Measurements from ENCODE around the gene TNS1. TPM values are rescaled to one million over a fixed set of nuclear protein-coding genes. Genes with fewer than 3 reads are reported as not detected.

Gene TNS1
- total RNA-seq, 1 donor from 2014 or later, result 219 TPM

GRCh38 chr2:217830061-217830460, 172.7 kb downstream of the TNS1 start:
- Histone ChIP-seq H3K9ac (ENCODE audit: low read length) (no peak overlapping the region), H3K36me3 (ENCODE audit: insufficient read depth, low read length) (peaks cover 48% of the 10 kb centered on the region), H3K79me2 (ENCODE audit: insufficient read depth, low read length) (peaks cover 16% of the 10 kb centered on the region), H4K20me1 (ENCODE audit: insufficient read depth, low read length) (peaks cover 79% of the 10 kb centered on the region), H3K27me3 (ENCODE audit: insufficient read depth, low read length) (no peaks in the 10 kb centered on the region), H3K27ac (ENCODE audit: low read depth, low read length) (no peak overlapping the region), H3K4me1 (ENCODE audit: insufficient read depth, low read length) (no peaks in the 10 kb centered on the region), H2AFZ (ENCODE audit: low read depth, low read length) (no peak overlapping the region), H3K4me3 (ENCODE audit: insufficient read depth, low read depth, low read length) (no peak overlapping the region), H3K9me3 (ENCODE audit: insufficient read depth, low read depth, low read length) (no peaks in the 10 kb centered on the region), H3K4me2 (ENCODE audit: low read length) (no peak overlapping the region)
- H3K9me3 Mint-ChIP-seq (ENCODE audit: unreplicated experiment), result no peaks in the 10 kb centered on the region
- FAIRE-seq (no peak), DNase-seq (ENCODE audit: low read depth) (no peak)
- peaks cover 45% of the 10 kb centered on the region for H3K36me3 Mint-ChIP-seq (ENCODE audit: low read depth, unreplicated experiment)
- TF ChIP-seq EZH2 (IDR thresholded peaks at IDR 0.05; ENCODE audit: insufficient read depth, low read length) (no peak), CTCF (IDR thresholded peaks at IDR 0.05; ENCODE audit: insufficient read depth, low read depth, low read length) (no peak)
- H3K27ac Mint-ChIP-seq (ENCODE audit: unreplicated experiment), result no peak overlapping the region
- H3K4me1 Mint-ChIP-seq (ENCODE audit: low read depth, unreplicated experiment), result peaks cover 14% of the 10 kb centered on the region
- no peak overlapping the region for H3K4me3 Mint-ChIP-seq (ENCODE audit: unreplicated experiment)
- H3K27me3 Mint-ChIP-seq (ENCODE audit: low read depth, unreplicated experiment), result no peaks in the 10 kb centered on the region

- Histone ChIP-seq H3K9ac (ENCODE audit: low read length) (no peak overlapping the region), H3K79me2 (ENCODE audit: insufficient read depth, low read length) (peaks cover 11% of the 10 kb centered on the region), H3K4me3 (ENCODE audit: insufficient read depth, low read depth, low read length) (no peak overlapping the region), H4K20me1 (ENCODE audit: insufficient read depth, low read length) (peaks cover 79% of the 10 kb centered on the region), H3K4me1 (ENCODE audit: insufficient read depth, low read length) (no peaks in the 10 kb centered on the region), H3K9me3 (ENCODE audit: insufficient read depth, low read depth, low read length) (no peaks in the 10 kb centered on the region), H3K27me3 (ENCODE audit: insufficient read depth, low read length) (no peaks in the 10 kb centered on the region), H3K36me3 (ENCODE audit: insufficient read depth, low read length) (peaks cover 44% of the 10 kb centered on the region), H3K4me2 (ENCODE audit: low read length) (no peak overlapping the region), H2AFZ (ENCODE audit: low read depth, low read length) (no peak overlapping the region), H3K27ac (ENCODE audit: low read depth, low read length) (no peak overlapping the region)
- Mint-ChIP-seq H3K9me3 (ENCODE audit: unreplicated experiment) (no peaks in the 10 kb centered on the region), H3K4me3 (ENCODE audit: unreplicated experiment) (no peak overlapping the region), H3K27ac (ENCODE audit: unreplicated experiment) (no peak overlapping the region), H3K27me3 (ENCODE audit: low read depth, unreplicated experiment) (no peaks in the 10 kb centered on the region), H3K36me3 (ENCODE audit: low read depth, unreplicated experiment) (peaks cover 44% of the 10 kb centered on the region), H3K4me1 (ENCODE audit: low read depth, unreplicated experiment) (peaks cover 14% of the 10 kb centered on the region)
- DNase-seq (ENCODE audit: low read depth) (no peak), FAIRE-seq (no peak)
- TF ChIP-seq CTCF (IDR thresholded peaks at IDR 0.05; ENCODE audit: insufficient read depth, low read depth, low read length), result no peak
- TF ChIP-seq EZH2 (IDR thresholded peaks at IDR 0.05; ENCODE audit: insufficient read depth, low read length), result no peak
Measured at GRCh38 chr2:217829420-217829819, 173.4 kb downstream of the TNS1 start.

- Histone ChIP-seq H3K27ac (ENCODE audit: low read depth, low read length) (no peak overlapping the region), H2AFZ (ENCODE audit: low read depth, low read length) (no peak overlapping the region), H3K27me3 (ENCODE audit: insufficient read depth, low read length) (no peaks in the 10 kb centered on the region), H3K36me3 (ENCODE audit: insufficient read depth, low read length) (peaks cover 34% of the 10 kb centered on the region), H3K4me2 (ENCODE audit: low read length) (no peak overlapping the region), H3K9me3 (ENCODE audit: insufficient read depth, low read depth, low read length) (no peaks in the 10 kb centered on the region), H3K4me1 (ENCODE audit: insufficient read depth, low read length) (no peaks in the 10 kb centered on the region), H3K79me2 (ENCODE audit: insufficient read depth, low read length) (peaks cover 4% of the 10 kb centered on the region), H3K9ac (ENCODE audit: low read length) (no peak overlapping the region), H4K20me1 (ENCODE audit: insufficient read depth, low read length) (peaks cover 80% of the 10 kb centered on the region), H3K4me3 (ENCODE audit: insufficient read depth, low read depth, low read length) (no peak overlapping the region)
- no peak overlapping the region for H3K27ac Mint-ChIP-seq (ENCODE audit: unreplicated experiment)
- peaks cover 43% of the 10 kb centered on the region for H3K36me3 Mint-ChIP-seq (ENCODE audit: low read depth, unreplicated experiment)
- FAIRE-seq (no peak), DNase-seq (ENCODE audit: low read depth) (no peak)
- H3K27me3 Mint-ChIP-seq (ENCODE audit: low read depth, unreplicated experiment), result no peaks in the 10 kb centered on the region
- H3K4me3 Mint-ChIP-seq (ENCODE audit: unreplicated experiment), result no peak overlapping the region
- H3K4me1 Mint-ChIP-seq (ENCODE audit: low read depth, unreplicated experiment), result peaks cover 14% of the 10 kb centered on the region
- TF ChIP-seq CTCF (IDR thresholded peaks at IDR 0.05; ENCODE audit: insufficient read depth, low read depth, low read length) (no peak), EZH2 (IDR thresholded peaks at IDR 0.05; ENCODE audit: insufficient read depth, low read length) (no peak)
- no peaks in the 10 kb centered on the region for H3K9me3 Mint-ChIP-seq (ENCODE audit: unreplicated experiment)
Measured at GRCh38 chr2:217828336-217828735, 174.5 kb downstream of the TNS1 start.
